ENCODE results near the gene ZNF285. TPM values are rescaled to one million over a fixed set of nuclear protein-coding genes. Genes with fewer than 3 reads are reported as not detected.
A peak's percentile ranks its signal among the peaks of the same experiment; 100 is the strongest.

ZNF285 gene
- 0.67 TPM for total RNA-seq (2013)
- under 1 TPM in 2 of 3 donors, not detected in 1; 0.07 to 0.09 TPM for polyA plus RNA-seq
- polyA minus RNA-seq: under 0.01 and 0.14 TPM in 2 replicates
- total RNA-seq: 0 to 2.0 (median 0.07) reads per million in 11 experiments

DNA sequence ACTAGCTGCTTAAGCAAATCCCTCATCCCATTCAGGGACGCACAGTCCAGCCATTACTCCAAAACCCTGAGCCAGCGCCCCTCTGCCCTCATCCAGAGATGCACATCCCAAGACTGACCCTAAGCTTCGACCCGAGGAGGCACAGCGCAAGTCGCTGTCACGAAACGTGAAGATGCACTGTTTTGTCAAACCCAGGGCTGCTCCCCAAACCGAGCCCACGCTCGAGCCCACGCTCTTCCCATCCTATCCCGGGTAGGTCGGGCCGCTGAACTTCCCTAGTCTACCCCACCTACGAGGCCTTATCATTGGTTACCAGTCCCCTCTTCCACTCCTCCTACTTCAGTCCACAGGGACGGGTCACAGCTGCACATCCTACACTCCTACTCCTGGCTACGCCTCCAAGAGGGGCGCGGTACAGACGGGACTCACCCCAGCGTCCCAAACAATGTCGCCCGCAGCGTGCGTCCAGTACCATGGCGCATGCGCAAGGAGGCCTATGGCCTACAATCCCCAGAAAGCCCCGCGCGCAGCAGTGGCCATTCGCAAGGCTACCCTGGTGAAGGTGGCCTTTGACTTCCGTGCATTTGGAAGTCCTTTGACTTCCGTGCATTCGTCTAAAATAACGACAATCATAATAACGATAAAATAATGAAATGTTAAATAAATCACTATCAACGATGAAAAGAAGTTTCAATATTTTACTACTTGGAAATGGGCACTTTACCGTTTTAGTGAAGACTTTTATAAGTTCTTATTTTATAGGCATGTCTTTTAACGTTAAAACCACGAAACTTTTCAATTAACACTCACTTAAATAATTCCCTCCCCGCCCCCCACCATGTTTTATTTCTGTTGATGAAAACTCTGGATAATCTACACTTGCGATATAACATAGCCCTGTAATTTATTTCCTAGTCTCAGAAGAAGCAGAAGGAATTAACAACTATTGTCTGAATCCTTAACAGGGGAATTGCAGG is at the start of gene ZNF285:
Gene ZNF285, minus strand, starts transcription at position 470 of the 977 bp plus-strand sequence. CDS start 4,395 bp downstream, outside the sequence.
- Mint-ChIP-seq H3K27ac (peak within 1 kb of the TSS in 1 of 7 donors; percentile 73), H3K9me3 (peaks cover 28 to 75% (median 70%) of the 10 kb centered on the region in 7 donors), H3K27me3 (ENCODE audit: low read depth in 3 of 3) (peaks cover 4 to 15% (median 9%) of the 10 kb centered on the region in 3 donors), H3K4me3 (peak within 1 kb of the TSS; percentile 85 to 93), H3K36me3 (peaks cover 0 to 11% of the 10 kb centered on the region in 2 donors), H3K4me1 (peaks cover 12% of the 10 kb centered on the region)
- no peak within 1 kb of the TSS for H3K9ac ChIP-seq (ENCODE audit: insufficient read depth, low read length, poor library complexity, severe bottlenecking)
- peak; percentile 63 to 73 (median 73) for DNase-seq
- H3K27ac ChIP-seq (ENCODE audit: low read depth in 1 of 2, low read length in 2 of 2): no peak within 1 kb of the TSS
- H3K4me3 ChIP-seq (replicated peaks in 1 of 3; ENCODE audit: low read depth in 2 of 3, low read length in 3 of 3): peak within 1 kb of the TSS; percentile 33 to 86 (median 49)
- intact Hi-C loops (cut with micrococcal nuclease): no loop called here
- H3K27me3 ChIP-seq (ENCODE audit: control insufficient read depth in 2 of 2, insufficient read depth in 2 of 2, low read length in 2 of 2): no peaks in the 10 kb centered on the region
- H3K4me2 ChIP-seq (replicated peaks; ENCODE audit: extremely low read depth, low read length, poor library complexity, severe bottlenecking): peak within 1 kb of the TSS; percentile 85
- H3K36me3 ChIP-seq (replicated peaks in 1 of 2; ENCODE audit: control insufficient read depth in 1 of 2, insufficient read depth in 2 of 2, low read length in 2 of 2): no peaks in the 10 kb centered on the region
- peaks cover 46 to 56% of the 10 kb centered on the region in 2 donors for H3K9me3 ChIP-seq (replicated peaks in 1 of 2; ENCODE audit: control insufficient read depth in 1 of 2, insufficient read depth in 1 of 2, low read length in 2 of 2)
- H2AFZ ChIP-seq (ENCODE audit: insufficient read depth, low read depth, low read length, poor library complexity, severe bottlenecking): peak within 1 kb of the TSS; percentile 95
- H3K79me2 ChIP-seq (ENCODE audit: insufficient read depth, low read length): no peaks in the 10 kb centered on the region
- TF ChIP-seq, protein P1, sequence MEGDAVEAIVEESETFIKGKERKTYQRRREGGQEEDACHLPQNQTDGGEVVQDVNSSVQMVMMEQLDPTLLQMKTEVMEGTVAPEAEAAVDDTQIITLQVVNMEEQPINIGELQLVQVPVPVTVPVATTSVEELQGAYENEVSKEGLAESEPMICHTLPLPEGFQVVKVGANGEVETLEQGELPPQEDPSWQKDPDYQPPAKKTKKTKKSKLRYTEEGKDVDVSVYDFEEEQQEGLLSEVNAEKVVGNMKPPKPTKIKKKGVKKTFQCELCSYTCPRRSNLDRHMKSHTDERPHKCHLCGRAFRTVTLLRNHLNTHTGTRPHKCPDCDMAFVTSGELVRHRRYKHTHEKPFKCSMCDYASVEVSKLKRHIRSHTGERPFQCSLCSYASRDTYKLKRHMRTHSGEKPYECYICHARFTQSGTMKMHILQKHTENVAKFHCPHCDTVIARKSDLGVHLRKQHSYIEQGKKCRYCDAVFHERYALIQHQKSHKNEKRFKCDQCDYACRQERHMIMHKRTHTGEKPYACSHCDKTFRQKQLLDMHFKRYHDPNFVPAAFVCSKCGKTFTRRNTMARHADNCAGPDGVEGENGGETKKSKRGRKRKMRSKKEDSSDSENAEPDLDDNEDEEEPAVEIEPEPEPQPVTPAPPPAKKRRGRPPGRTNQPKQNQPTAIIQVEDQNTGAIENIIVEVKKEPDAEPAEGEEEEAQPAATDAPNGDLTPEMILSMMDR (IDR thresholded peaks at IDR 0.05): no peak
- 2% methylated on average over 31 of the region's 43 CpGs for WGBS (ENCODE audit: insufficient coverage)
- peaks cover 6 to 12% of the 10 kb centered on the region in 2 donors for H3K4me1 ChIP-seq (ENCODE audit: control insufficient read depth in 1 of 2, insufficient read depth in 2 of 2, low read length in 2 of 2)
- no peaks in the 10 kb centered on the region for H4K20me1 ChIP-seq (ENCODE audit: insufficient read depth, low read length)

DNA sequence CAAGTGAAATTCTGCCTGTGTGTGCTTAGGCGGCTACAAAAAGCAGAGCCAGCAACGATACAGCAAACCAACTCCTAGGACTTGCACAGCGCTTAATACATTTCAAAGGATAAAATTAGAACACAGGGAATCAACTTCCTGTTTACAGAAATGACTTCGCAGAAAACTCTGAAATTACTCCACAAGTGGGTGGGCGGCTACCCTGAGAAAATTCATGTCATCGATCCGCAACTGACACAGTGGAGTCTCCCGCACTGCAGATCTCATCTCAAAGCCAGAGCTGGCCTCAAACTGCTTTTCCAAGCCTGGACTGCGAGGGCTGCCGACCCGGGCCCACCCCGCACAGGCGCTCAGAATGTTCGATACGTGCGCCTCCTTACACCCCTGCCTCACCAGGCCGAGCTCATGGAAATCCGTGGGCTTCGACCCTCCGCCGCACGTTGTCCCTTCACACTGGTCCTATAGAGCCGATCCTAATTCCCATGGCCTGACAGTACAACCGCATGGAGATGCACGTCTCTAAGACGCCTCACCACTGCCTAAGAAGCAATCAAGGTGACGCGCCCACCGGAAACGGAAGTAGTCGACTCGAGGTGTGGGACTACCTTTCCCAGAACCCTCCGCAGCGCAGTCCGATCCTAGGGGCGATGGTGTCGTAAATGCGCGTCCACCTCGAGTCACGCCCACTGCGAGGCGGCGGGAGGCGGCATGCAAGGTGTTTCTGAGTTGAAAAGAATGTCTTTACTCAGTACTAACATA is 46.7 kb upstream of the ZNF285 start, which contains the start of gene ZNF229:
Gene ZNF229, minus strand, starts transcription at position 557 of the 759 bp plus-strand sequence. CDS start 5,625 bp downstream, outside the sequence.
- Histone ChIP-seq H4K20me1 (ENCODE audit: insufficient read depth, low read length) (no peaks in the 10 kb centered on the region), H3K9ac (ENCODE audit: insufficient read depth, low read length, poor library complexity, severe bottlenecking) (no peak within 1 kb of the TSS), H2AFZ (ENCODE audit: insufficient read depth, low read depth, low read length, poor library complexity, severe bottlenecking) (peak within 1 kb of the TSS; percentile 73), H3K4me3 (replicated peaks in 1 of 3; ENCODE audit: low read depth in 2 of 3, low read length in 3 of 3) (peak within 1 kb of the TSS; percentile 11 to 78 (median 37)), H3K27me3 (ENCODE audit: control insufficient read depth in 2 of 2, insufficient read depth in 2 of 2, low read length in 2 of 2) (no peaks in the 10 kb centered on the region), H3K4me2 (replicated peaks; ENCODE audit: extremely low read depth, low read length, poor library complexity, severe bottlenecking) (peak within 1 kb of the TSS; percentile 80), H3K27ac (ENCODE audit: low read depth in 1 of 2, low read length in 2 of 2) (no peak within 1 kb of the TSS), H3K36me3 (replicated peaks in 1 of 2; ENCODE audit: control insufficient read depth in 1 of 2, insufficient read depth in 2 of 2, low read length in 2 of 2) (no peaks in the 10 kb centered on the region), H3K4me1 (ENCODE audit: control insufficient read depth in 1 of 2, insufficient read depth in 2 of 2, low read length in 2 of 2) (peaks cover 6 to 10% of the 10 kb centered on the region in 2 donors), H3K9me3 (replicated peaks in 1 of 2; ENCODE audit: control insufficient read depth in 1 of 2, insufficient read depth in 1 of 2, low read length in 2 of 2) (peaks cover 65 to 96% of the 10 kb centered on the region in 2 donors), H3K79me2 (ENCODE audit: insufficient read depth, low read length) (no peaks in the 10 kb centered on the region)
- Mint-ChIP-seq H3K27ac (no peak within 1 kb of the TSS), H3K4me3 (peak within 1 kb of the TSS; percentile 80 to 90), H3K4me1 (peaks cover 9% of the 10 kb centered on the region), H3K9me3 (peaks cover 56 to 92% (median 80%) of the 10 kb centered on the region in 7 donors), H3K36me3 (peaks cover 0 to 3% of the 10 kb centered on the region in 2 donors), H3K27me3 (ENCODE audit: low read depth in 3 of 3) (peaks cover 0 to 3% (median 2%) of the 10 kb centered on the region in 3 donors)
- TF ChIP-seq, protein P1 (IDR thresholded peaks at IDR 0.05): no peak
- 4% methylated on average over 37 of the region's 45 CpGs for WGBS (ENCODE audit: insufficient coverage)
- DNase-seq: peak in 2 of 3 donors; percentile 30 to 31
- intact Hi-C loops (cut with micrococcal nuclease): no loop called here
